ENCODE measurements around the gene ZNF516.

Gene ZNF516

GRCh38 chr18:76392349-76392748 is 102.7 kb downstream of the ZNF516 start:
- DNase-seq, result no peak

GRCh38 chr18:76391746-76392145 is 103.3 kb downstream of the ZNF516 start:
- DNase-seq, result no peak

DNA sequence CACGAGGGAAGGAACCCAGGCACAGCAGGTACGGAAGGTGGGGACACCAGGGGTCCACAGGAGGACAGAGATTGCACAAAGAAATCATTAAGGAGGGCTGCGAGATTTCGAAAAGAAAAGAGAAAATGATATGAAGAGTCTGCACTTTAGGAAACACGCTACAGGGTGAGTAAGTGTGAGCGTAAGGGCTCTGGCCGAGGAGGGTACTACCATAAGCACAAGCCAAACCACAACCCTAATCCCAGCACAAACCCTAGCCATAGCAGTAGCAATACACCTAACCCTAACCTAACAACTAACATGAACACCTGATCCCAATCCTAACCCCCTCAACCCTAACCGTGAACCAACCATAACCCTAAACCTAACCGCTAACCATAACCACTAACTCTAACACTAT is 104.0 kb downstream of the ZNF516 start:
- DNase-seq, result no peak

GRCh38 chr18:76390452-76391035 is 104.5 kb downstream of the ZNF516 start:
- no peak for DNase-seq

DNA sequence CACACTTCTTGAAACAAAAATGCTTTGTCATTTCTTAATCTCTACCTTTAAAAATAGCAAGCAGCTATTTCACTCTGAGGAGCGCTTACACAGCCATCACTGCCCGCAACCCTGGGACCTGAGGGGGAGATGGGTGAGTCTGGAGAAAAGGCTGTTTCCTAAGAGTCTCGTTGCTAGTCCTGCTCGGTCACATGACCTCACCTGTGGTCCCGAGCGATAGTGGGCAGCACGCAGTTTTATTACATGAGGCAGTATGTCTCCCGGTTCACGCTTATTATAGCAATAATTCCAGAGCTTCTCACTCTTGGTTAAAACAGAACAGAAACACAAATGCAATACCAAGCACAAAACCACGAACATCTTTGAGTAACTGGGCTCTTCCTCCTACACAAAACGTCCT is 105.3 kb downstream of the ZNF516 start:
- no peak for DNase-seq

DNA sequence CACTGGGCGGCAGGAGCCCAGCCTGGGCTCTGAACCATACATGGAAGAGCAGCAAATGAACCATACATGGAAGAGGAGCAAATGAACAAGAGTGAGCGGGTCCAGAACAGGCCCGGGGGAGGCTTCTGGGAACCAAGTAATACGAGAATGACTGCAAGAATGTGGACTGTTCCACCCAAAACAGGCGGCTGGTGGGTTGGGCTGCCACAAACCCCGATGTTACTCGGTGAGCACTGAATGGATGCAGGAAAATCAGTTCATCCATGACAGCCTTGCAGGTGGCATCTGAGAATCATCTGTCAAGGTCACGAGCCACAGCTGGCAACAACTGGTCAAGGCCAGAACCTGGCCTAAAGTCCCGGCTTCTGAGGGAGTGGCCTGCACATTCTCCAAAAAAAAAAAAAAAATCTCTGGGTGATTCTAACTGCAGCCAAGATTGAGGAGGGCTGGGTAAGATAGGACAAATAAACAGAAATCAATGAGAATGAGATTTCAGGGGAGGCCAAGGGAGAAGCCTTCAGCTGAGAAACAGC is 106.1 kb downstream of the ZNF516 start:
- DNase-seq, result no peak

- DNase-seq, result no peak
Measured at GRCh38 chr18:76388261-76388660, 106.8 kb downstream of the ZNF516 start.

DNA sequence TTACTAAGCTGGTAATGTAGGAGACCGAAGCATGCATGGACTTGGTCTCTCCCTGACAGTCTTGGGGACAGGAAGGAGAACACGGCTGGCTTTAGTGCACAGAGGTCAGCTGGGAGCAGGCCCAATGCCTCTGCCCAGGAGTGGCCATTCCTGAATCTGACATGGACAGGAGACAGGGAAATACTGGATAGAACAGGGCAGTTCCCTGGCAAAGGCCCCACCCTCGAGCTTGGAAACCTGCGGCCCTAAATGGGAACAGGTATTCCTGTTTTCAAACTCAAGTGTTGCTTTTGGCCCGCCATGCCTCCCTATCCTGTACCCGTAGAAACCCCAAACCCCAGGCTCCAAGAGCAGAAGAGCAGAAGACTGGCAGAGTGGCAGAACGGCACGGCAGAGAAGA is 107.4 kb downstream of the ZNF516 start:
- no peak for DNase-seq

- no peak for DNase-seq
Measured at GRCh38 chr18:76386886-76387285, 108.2 kb downstream of the ZNF516 start.

DNA sequence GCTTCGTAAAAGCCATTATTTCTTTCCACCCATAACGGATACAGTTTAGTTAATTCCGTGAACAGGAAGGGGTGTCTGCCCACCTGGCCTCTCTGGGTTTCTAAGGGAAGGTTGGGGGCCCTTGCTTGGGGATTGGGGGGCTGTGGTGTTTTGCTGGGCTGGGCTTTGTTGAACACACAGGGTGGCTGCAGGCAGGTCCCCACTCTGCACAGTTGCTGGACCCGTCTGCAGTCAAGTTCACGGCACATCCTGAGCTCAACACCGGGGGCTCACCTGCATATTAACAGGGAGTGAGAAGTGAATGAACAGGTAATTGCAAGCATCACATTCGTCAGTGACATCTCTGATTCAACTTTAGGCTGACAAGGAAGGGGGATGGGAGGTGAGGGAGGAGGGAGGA is 109.0 kb downstream of the ZNF516 start:
- no peak for DNase-seq

- no peak for DNase-seq
Measured at GRCh38 chr18:76385681-76385975, 109.4 kb downstream of the ZNF516 start.

- DNase-seq, result no peak
Measured at GRCh38 chr18:76384861-76385680, 110.0 kb downstream of the ZNF516 start.

- no peak for DNase-seq
Measured at GRCh38 chr18:76384114-76384790, 110.8 kb downstream of the ZNF516 start.

DNA sequence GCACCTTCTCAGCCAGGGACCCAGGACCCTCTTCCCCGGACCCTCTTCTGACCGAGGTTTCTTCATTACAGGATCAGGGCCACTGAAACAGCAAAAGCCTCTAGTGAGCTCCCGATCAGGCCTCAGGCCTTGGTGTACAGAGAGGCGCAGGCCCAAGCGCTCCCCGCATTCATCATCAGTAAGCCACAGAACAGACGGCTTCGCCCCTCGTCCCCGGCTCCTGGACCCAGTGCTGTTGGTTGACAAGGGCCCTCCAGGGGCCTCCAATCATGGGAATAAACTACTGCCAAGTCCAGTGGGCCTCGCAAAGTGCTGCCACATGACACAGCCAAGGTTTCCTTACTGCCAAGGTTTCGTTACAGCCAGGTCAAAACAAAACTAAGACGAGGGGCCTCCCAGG is 111.4 kb downstream of the ZNF516 start:
- no peak for DNase-seq

GRCh38 chr18:76382275-76382674 is 112.8 kb downstream of the ZNF516 start:
- DNase-seq, result no peak

DNA sequence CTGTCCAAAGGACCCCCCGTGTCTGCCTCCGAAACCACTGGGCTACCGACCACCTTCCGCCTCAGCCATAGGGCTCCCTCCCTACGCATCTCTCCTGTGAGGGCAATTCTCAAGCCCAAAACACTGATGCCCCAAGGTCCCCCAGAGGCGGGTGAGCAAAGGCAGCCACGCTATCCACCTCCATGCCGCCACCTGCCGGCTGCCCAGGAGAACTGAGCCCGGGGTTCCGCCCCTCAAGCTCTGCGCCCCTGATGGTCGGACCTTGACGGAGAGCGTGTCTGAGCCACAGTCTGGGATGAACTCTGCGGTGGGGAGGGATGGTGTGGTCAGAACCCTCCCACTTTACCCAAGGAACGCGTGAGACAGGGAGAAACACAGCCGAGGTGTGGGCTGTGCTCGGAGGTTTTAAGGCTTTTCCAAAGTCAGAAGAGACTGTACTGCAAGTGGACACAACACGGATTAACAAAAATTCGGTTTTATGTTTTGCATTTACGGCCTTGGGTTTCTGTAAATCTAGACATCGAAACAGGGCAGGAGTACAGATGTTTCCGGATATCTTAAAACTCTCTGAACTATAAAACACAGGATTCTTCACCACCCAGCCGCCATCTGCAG is 114.1 kb downstream of the ZNF516 start:
- no peak for DNase-seq

- no peak for DNase-seq
Measured at GRCh38 chr18:76380127-76380729, 114.8 kb downstream of the ZNF516 start.

- DNase-seq, result no peak
Measured at GRCh38 chr18:76379226-76380126, 115.6 kb downstream of the ZNF516 start.

DNA sequence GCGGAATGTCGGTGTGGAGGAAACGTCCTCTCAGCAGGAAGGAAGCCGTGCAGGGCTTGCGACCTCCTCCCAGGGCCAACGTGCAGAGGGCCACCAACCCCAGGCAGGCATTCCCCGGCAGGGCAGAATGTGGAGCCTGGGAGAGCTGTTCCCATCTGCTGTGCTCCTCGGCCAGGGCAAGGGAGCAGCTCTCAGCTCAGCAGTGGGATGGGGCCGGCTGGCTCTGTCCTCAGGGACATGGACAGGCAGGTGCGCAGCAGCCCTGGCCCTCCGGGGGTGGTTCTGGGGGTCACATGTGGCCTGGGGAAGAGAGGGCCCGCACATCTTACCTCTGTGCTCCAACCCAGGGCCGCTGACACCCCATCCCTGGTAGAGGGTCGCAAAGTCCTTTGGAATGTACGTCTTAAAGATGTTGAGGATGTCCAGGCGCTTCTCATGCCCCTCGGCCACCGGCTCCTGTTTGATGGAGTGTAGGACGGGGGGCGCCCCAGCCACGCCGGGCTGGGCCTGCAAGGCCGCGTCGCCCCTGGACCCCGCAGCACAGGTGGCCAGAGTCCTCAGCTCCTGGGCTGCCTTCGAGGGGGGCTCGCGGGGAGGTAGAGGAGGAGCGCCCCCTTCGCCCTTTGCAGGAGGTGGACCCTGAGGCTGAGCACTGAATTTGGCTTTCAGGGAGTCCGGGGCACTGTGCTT is 116.4 kb downstream of the ZNF516 start:
- DNase-seq, result no peak

DNA sequence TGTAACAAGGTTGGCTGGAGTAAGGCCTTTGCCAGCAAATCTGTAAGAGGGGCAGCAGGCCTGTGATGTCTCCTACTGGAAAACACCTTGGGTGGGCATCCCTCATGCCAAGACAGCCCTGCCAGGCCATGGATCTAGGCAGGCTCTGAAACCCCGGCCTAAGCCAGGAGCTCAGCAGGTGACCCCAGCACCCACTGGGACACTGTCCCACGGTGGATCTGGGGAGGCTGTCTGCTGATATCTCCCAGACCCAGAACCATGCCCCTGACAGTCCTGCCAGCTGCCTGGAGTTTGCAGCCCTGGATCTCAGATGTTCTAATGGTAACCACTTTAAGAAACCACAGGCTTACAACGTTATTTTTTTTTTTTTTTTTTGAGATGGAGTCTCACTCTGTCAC is 117.7 kb downstream of the ZNF516 start:
- DNase-seq, result no peak

- DNase-seq, result no peak
Measured at GRCh38 chr18:76376668-76377358, 118.2 kb downstream of the ZNF516 start.

All from SHP77 (cell line).